Skeletal muscle tissue (tissue), 4 donors: ENCODE measurements around the gene TEX13A. TPM values are rescaled to one million over a fixed set of nuclear protein-coding genes. Genes with fewer than 3 reads are reported as not detected.
"Not testable (repeated sequence)": the region's sequence is repeated elsewhere in the genome, so short reads cannot be mapped to it uniquely, and the experiment has no call there.

ENCODE experiments used
- H3K27ac ChIP-seq: one replicate; pipeline ENCODE4 v1.7.0; 2013; ENCODE audit warnings: mild to moderate bottlenecking, low read depth, low read length, inconsistent platforms
- H3K27me3 ChIP-seq, 3 donors: one replicate each; pipeline ENCODE4 v1.7.0; 2013; ENCODE audit warnings: low read length in 3 of 3; ENCODE audit not compliant: control insufficient read depth in 3 of 3, insufficient read depth in 3 of 3
- H3K36me3 ChIP-seq, 3 donors: one replicate each; pipeline ENCODE4 v1.7.0; 2013; ENCODE audit warnings: low read length in 3 of 3; ENCODE audit not compliant: control insufficient read depth in 3 of 3, insufficient read depth in 3 of 3
- H3K4me1 ChIP-seq, 3 donors: one replicate each; pipeline ENCODE4 v1.7.0; 2013; ENCODE audit warnings: low read length in 3 of 3, mild to moderate bottlenecking in 3 of 3; ENCODE audit not compliant: control insufficient read depth in 3 of 3, insufficient read depth in 3 of 3
- H3K4me3 ChIP-seq, 3 donors: one replicate each; pipeline ENCODE4 v1.7.0; 2013; ENCODE audit warnings: low read length in 3 of 3
- H3K9ac ChIP-seq, 3 donors: one replicate each; pipeline ENCODE4 v1.7.0; 2013; ENCODE audit warnings: low read length in 3 of 3, mild to moderate bottlenecking in 3 of 3, moderate library complexity in 2 of 3, low read depth in 1 of 3
- H3K9me3 ChIP-seq, 3 donors: one replicate each; pipeline ENCODE4 v1.7.0; 2013; ENCODE audit warnings: low read length in 3 of 3; ENCODE audit not compliant: control insufficient read depth in 3 of 3
- total RNA-seq: library from RNA; depleted of rRNA; stranded (reverse); fragments of >200 nt; gene quantifications from one replicate; pipeline ENCODE4 v1.2.3, GENCODE V29; 2014
- donor health status: Osteomylitis.

The TEX13A gene
- total RNA-seq: not detected

- Histone ChIP-seq H3K27ac (no peak within 1 kb of the TSS), H3K27me3 (no peaks in the 10 kb centered on the region), H3K9me3 (no peaks in the 10 kb centered on the region), H3K9ac (no peak within 1 kb of the TSS), H3K4me3 (no peak within 1 kb of the TSS), H3K36me3 (no peaks in the 10 kb centered on the region), H3K4me1 (no peaks in the 10 kb centered on the region)
Measured at GRCh38 chrX:105220636-105221035, at the start of gene TEX13A. TEX13A (minus strand) TSS chrX:105220694; CDS start chrX:105220397, 297 bp downstream.

GRCh38 chrX:105269386-105269785 lies 48.9 kb upstream of the TEX13A start:
- no peak overlapping the region for H3K27ac ChIP-seq
- H3K27me3 ChIP-seq: peaks cover 0 to 3% (median 0%) of the 10 kb centered on the region in 3 donors
- no peak overlapping the region for H3K4me3 ChIP-seq
- H3K9ac ChIP-seq: no peak overlapping the region
- H3K4me1 ChIP-seq: no peaks in the 10 kb centered on the region
- no peaks in the 10 kb centered on the region for H3K9me3 ChIP-seq
- H3K36me3 ChIP-seq: no peaks in the 10 kb centered on the region

- Histone ChIP-seq H3K36me3 (no peaks in the 10 kb centered on the region), H3K4me1 (no peaks in the 10 kb centered on the region), H3K27me3 (no peaks in the 10 kb centered on the region), H3K9me3 (no peaks in the 10 kb centered on the region), H3K4me3 (no peak overlapping the region), H3K9ac (no peak overlapping the region), H3K27ac (no peak overlapping the region)
Measured at GRCh38 chrX:105267167-105267566, 46.7 kb upstream of the TEX13A start.

- H3K36me3 ChIP-seq: no peaks in the 10 kb centered on the region
Measured at GRCh38 chrX:105266456-105266855, 46.0 kb upstream of the TEX13A start.

GRCh38 chrX:105265093-105265492 lies 44.6 kb upstream of the TEX13A start:
- H3K27me3 ChIP-seq: peaks cover 0 to 6% (median 0%) of the 10 kb centered on the region in 3 donors
- no peak overlapping the region for H3K27ac ChIP-seq
- no peak overlapping the region for H3K4me3 ChIP-seq

More at GRCh38 chrX:105266456-105266855, 46.0 kb upstream of the TEX13A start:
- H3K4me3 ChIP-seq: no peak overlapping the region
- no peaks in the 10 kb centered on the region for H3K9me3 ChIP-seq
- no peak overlapping the region for H3K27ac ChIP-seq
- H3K4me1 ChIP-seq: no peaks in the 10 kb centered on the region
- H3K27me3 ChIP-seq: no peaks in the 10 kb centered on the region
- no peak overlapping the region for H3K9ac ChIP-seq

GRCh38 chrX:105263801-105264200 lies 43.3 kb upstream of the TEX13A start:
- Histone ChIP-seq H3K9ac (no peak overlapping the region), H3K27me3 (peaks cover 0 to 11% (median 0%) of the 10 kb centered on the region in 3 donors), H3K4me3 (no peak overlapping the region), H3K9me3 (no peaks in the 10 kb centered on the region), H3K36me3 (no peaks in the 10 kb centered on the region), H3K4me1 (no peaks in the 10 kb centered on the region), H3K27ac (no peak overlapping the region)

More at GRCh38 chrX:105265093-105265492, 44.6 kb upstream of the TEX13A start:
- Histone ChIP-seq H3K9me3 (no peaks in the 10 kb centered on the region), H3K4me1 (no peaks in the 10 kb centered on the region), H3K9ac (no peak overlapping the region), H3K36me3 (no peaks in the 10 kb centered on the region)

- H3K36me3 ChIP-seq: no peaks in the 10 kb centered on the region
Measured at GRCh38 chrX:105263171-105263570, 42.7 kb upstream of the TEX13A start.

GRCh38 chrX:105260291-105261043 lies 40.0 kb upstream of the TEX13A start:
- no peaks in the 10 kb centered on the region for H3K36me3 ChIP-seq
- no peak overlapping the region for H3K9ac ChIP-seq
- H3K4me1 ChIP-seq: no peaks in the 10 kb centered on the region
- H3K27me3 ChIP-seq: peaks cover 0 to 11% (median 0%) of the 10 kb centered on the region in 3 donors
- no peaks in the 10 kb centered on the region for H3K9me3 ChIP-seq
- no peak overlapping the region for H3K4me3 ChIP-seq
- H3K27ac ChIP-seq: no peak overlapping the region

More at GRCh38 chrX:105263171-105263570, 42.7 kb upstream of the TEX13A start:
- Histone ChIP-seq H3K27ac (no peak overlapping the region), H3K9ac (no peak overlapping the region), H3K4me1 (no peaks in the 10 kb centered on the region), H3K4me3 (no peak overlapping the region), H3K9me3 (no peaks in the 10 kb centered on the region), H3K27me3 (peaks cover 0 to 11% (median 0%) of the 10 kb centered on the region in 3 donors)

- Histone ChIP-seq H3K4me1 (no peaks in the 10 kb centered on the region), H3K27ac (no peak overlapping the region), H3K9ac (no peak overlapping the region), H3K36me3 (no peaks in the 10 kb centered on the region), H3K9me3 (no peaks in the 10 kb centered on the region), H3K27me3 (no peaks in the 10 kb centered on the region), H3K4me3 (no peak overlapping the region)
Measured at GRCh38 chrX:105241056-105241455, 20.6 kb upstream of the TEX13A start.

GRCh38 chrX:105237407-105237806 lies 16.9 kb upstream of the TEX13A start:
- not testable (repeated sequence) for H3K9ac ChIP-seq, H3K36me3 ChIP-seq, H3K4me1 ChIP-seq, H3K4me3 ChIP-seq, H3K9me3 ChIP-seq, H3K27me3 ChIP-seq, H3K27ac ChIP-seq
